Epidermal melanocyte (primary cell): ENCODE results near the gene CDK5R2.
A peak's percentile ranks its signal among the peaks of the same experiment; 100 is the strongest.
"Not testable (repeated sequence)": the region's sequence is repeated elsewhere in the genome, so short reads cannot be mapped to it uniquely, and the experiment has no call there.

Source experiments
- DNase-seq: peaks from one replicate; pipeline ENCODE4 v3.0.0; 2011; ENCODE audit warnings: low spot score; ENCODE audit not compliant: insufficient read length

The CDK5R2 gene

DNA sequence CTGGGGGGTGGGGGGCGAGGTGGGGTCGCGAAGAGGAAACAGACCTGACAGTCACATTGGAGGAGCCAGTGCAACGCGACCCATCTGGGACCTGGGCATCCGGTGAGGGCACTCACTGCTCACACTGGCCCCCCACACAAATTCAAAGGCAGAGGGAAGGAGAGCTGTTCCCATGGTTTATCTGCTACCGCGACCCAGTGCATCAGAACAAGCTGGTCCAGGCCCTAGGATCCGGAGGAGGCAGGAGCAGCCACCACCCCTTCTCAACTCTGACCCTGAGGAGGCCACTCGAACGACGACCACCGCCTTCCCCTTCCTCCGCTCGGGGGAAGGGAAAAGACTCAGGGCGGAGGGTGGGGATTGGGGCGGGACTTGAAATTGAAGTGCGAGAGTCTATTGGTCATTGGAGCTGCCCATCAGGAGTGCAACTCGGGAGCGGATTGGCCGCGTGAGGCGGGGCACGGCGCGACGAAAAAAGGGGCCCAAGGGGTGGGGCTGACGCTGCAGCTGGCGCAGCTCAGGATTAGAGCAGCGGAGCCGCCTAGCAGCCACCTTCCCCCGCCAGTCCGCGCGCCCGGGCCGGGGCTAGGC, at the start of gene CDK5R2:
Gene CDK5R2, plus strand, starts transcription at position 526 of the 591 bp plus-strand sequence. CDS start 155 bp downstream, outside the sequence.
- DNase-seq, result peak; percentile 89

DNA sequence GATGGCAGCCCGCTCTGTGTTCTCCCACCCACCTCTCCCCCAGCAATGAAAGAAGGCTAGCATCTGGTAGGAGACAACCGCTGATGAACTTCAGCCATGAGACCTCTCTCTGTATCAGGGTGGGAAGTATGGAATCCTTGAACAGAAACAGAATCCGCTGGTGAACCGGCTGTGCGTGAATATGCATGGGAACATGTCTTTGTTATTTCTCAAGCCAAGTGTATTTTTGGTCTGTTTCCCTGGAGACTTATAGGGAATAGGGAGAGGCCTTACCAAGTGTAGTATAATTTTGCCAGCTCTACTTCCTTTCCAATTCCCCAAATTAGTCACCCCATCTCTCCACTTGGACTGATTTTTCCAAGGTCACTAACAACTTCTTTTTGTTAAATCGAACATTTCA, 48.7 kb upstream of the CDK5R2 start:
- peak; percentile 12 for DNase-seq

GRCh38 chr2:218920504-218920903, 39.0 kb upstream of the CDK5R2 start:
- no peak for DNase-seq

GRCh38 chr2:218924757-218925156, 34.7 kb upstream of the CDK5R2 start:
- no peak for DNase-seq

DNA sequence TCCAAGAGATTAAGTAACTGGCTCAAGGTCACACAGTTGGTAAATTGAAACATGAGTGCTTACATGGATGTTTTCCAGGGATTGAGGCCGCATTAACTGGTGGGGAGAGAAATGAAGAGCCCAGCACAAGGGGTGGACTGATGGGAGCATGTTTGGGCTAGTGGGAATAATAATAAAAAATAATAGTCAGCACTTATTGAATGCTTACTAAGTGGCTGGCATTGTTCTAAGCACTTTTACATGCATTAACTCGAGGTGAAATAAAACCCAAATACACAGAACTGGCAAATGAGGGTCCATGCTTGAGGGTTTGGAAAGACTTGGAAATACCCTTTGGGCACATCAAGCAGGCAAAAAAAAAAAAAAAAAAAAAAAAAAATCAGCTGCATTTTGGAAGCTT, 34.0 kb upstream of the CDK5R2 start:
- DNase-seq, result no peak

GRCh38 chr2:218927422-218927821, 32.0 kb upstream of the CDK5R2 start:
- DNase-seq, result no peak

- no peak for DNase-seq
These were observed 31.6 kb upstream of the CDK5R2 start for GRCh38 chr2:218927876-218928275.

GRCh38 chr2:218930488-218930887, 29.0 kb upstream of the CDK5R2 start:
- DNase-seq, result not testable (repeated sequence)

DNA sequence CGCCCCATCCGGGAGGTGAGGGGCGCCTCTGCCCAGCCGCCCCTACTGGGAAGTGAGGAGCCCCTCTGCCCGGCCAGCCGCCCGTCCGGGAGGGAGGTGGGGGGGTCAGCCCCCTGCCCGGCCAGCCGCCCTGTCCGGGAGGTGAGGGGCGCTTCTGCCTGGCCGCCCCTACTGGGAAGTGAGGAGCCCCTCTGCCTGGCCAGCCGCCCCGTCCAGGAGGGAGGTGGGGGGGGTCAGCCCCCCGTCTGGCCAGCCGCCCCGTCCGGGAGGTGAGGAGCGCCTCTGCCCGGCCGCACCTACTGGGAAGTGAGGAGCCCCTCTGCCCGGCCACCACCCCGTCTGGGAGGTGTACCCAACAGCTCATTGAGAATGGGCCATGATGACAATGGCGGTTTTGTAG, 27.7 kb upstream of the CDK5R2 start:
- DNase-seq, result not testable (repeated sequence)

DNA sequence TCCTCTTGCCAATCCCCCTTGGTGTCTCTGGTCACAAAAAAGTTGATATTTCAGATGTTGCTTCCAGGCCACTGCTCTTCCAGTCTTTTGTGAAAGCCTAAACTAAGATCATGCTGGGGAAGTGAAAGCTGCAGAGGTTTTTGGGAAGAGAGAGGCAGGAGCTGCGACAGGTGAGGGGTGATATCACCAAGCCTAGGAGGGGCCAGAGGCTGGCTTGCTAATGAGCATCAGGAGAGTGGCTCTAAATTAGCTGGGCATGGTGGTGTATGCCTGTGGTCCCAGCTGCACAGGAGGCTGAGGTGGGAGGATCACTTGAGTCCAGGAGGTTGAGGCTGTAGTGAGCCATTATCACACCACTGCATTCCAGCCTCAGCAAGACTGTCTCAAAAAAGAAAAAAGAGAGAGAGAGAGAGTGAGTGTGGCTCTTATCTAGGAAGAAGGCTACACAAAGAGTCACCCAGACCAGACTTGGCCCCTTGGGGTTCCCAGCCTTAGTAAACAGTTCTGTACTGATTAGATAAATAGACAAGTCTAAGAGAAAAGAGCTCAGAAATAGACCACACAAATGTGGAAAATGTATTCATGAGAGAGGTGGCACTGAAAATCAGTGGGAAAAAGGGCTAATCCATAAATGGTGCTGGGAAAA, 14.6 kb upstream of the CDK5R2 start:
- DNase-seq, result no peak

DNA sequence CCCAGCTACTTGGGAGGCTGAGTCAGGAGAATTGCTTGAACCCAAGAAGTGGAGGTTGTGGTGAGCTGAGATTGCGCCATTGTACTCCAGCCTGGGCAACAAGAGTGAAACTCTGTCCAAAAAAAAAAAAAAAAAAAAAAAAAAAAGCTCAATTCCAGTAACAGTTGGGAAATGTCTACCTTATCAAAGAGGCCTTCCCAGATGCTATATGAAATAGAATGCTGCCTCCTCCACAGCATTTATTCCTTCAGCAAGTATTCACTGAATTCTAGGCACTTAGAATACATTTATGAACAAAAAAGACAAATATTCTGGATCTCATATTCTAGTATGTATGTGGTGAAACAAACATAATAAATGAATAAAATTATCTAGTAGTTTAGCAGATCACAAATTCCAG, 12.8 kb upstream of the CDK5R2 start:
- no peak for DNase-seq

- DNase-seq, result no peak
These were observed 7.3 kb upstream of the CDK5R2 start for GRCh38 chr2:218952160-218952559.

DNA sequence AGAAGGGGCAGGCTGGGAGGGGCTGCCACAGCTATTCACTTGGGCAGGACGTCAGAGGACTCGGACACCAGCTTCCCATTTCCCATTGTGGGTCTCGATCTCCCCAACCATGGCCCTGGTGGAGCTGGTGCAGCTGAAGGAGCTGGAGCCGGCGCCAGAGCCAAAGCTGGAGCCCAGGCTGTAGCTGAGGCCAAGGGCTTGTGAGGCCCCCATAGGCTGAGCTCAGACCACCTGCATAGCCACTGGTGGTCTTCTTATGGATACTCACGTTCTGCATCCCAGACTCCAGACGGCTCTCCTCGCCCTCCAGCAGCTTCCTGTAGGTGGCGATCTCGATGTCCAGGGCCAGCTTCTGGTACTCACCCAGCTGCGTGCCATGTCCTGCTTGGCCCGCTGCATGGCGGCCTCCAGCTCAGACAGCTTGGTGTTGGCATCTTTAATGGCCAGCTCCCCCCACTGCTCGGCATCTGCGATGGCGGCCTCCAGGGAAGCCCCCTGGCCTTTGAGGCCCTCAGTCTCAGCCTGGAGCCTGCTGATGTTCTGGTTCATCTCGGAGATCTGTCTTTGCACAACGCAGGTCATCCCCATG, 6.0 kb upstream of the CDK5R2 start:
- DNase-seq, result no peak

DNA sequence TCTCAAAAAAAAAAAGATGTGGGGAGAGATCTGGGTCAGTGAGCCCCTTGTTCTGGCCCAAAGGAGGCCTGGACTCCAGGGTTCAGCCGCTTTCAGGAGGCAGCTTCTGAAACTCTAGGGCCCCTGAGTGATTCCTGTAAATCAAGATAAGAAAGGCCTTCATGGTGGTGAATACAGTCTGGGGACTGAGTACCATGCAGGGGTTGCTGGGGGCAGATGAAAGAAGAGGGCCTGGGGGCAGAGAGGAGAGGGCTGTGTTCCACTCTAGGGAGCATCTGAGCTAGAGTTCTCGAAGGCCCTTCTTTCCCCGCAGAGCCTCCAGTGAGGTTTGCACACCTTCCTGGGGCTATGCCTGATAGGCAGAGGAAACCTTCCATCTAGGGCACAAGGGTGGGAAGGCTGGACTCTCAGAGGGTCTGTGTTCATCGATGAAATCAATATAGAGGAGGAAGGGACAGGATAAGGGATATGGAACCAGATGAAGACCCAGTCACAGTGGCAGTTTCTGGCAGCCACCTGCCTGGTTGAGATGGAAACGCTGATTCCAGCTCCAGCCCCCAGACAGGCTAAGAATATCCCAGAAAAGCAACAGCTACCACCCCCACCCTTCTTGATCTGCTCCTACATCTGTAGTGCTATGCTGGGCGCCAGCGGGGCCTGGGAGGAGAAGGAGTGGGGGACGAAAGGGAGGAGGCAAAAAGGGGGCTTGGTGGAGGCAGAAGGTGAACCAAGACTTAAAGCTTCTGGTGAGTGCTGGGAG, 4.7 kb upstream of the CDK5R2 start:
- DNase-seq, result no peak

GRCh38 chr2:218956039-218956438, 3.4 kb upstream of the CDK5R2 start:
- no peak for DNase-seq

DNA sequence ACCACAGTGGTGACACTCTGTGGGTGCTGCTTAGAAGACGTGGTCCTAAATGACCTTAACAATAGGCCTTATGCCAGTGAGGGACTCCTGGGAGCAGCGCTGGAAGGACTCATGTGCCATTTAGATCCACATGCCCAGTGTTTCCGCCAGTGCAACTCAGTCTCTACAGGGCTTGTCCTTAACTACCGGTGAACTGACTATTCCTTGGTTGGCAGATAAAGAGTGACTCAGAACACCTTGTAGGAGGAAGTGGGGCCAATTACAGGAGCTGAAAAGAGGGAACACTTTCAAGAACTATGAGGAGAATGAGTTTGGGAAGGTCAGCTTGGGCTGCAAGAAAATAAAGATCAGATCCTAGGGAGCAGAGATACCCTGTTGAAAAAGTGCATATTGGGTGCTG, 1.8 kb upstream of the CDK5R2 start:
- no peak for DNase-seq

- no peak for DNase-seq
These were observed 1.2 kb upstream of the CDK5R2 start for GRCh38 chr2:218958276-218958675.

DNA sequence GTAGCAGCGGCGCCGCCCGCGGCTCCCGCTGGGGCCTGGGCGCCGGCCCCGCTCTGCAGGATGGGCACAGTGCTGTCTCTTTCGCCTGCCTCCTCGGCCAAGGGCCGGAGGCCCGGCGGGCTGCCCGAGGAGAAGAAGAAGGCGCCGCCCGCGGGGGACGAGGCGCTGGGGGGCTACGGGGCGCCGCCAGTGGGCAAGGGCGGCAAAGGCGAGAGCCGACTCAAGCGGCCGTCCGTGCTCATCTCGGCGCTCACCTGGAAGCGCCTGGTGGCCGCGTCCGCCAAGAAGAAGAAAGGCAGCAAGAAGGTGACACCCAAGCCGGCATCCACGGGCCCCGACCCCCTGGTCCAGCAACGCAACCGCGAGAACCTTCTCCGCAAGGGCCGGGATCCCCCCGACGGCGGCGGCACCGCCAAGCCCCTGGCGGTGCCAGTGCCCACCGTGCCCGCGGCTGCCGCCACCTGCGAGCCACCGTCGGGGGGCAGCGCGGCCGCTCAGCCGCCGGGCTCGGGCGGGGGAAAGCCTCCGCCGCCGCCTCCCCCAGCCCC, 369 bp downstream of the CDK5R2 start:
- no peak for DNase-seq

DNA sequence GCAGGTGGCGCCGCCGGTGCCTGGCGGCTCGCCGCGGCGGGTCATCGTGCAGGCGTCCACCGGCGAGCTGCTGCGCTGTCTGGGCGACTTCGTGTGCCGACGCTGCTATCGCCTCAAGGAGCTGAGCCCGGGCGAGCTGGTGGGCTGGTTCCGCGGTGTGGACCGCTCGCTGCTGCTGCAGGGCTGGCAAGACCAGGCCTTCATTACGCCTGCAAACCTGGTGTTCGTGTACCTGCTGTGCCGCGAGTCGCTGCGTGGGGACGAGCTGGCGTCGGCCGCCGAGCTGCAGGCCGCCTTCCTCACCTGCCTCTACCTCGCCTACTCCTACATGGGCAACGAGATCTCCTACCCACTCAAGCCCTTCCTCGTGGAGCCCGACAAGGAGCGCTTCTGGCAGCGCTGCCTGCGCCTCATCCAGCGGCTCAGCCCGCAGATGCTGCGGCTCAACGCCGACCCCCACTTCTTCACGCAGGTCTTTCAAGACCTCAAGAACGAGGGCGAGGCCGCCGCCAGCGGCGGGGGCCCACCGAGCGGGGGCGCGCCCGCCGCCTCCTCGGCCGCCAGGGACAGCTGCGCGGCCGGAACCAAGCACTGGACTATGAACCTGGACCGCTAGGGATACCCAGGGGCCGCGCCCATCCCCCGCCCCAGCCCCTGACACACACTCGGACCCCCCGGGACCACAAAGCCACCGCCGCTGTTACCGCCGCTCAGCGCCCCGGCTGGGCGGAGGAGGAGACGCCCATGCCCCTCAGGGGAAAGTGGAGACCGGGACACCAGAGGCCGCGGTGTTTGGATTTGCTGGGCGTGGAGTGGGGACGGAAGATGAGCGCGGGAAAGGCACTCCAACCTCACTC, 1.1 kb downstream of the CDK5R2 start:
- no peak for DNase-seq

- no peak for DNase-seq
These were observed 1.8 kb downstream of the CDK5R2 start for GRCh38 chr2:218961229-218961628.
